ENCODE data around the gene NUP160. TPM values are rescaled to one million over a fixed set of nuclear protein-coding genes. Genes with fewer than 3 reads are reported as not detected.
"Not testable (repeated sequence)": the region's sequence is repeated elsewhere in the genome, so short reads cannot be mapped to it uniquely, and the experiment has no call there.

The NUP160 gene
- total RNA-seq, 1 donor from 2014 or later: 42.8 TPM

DNA sequence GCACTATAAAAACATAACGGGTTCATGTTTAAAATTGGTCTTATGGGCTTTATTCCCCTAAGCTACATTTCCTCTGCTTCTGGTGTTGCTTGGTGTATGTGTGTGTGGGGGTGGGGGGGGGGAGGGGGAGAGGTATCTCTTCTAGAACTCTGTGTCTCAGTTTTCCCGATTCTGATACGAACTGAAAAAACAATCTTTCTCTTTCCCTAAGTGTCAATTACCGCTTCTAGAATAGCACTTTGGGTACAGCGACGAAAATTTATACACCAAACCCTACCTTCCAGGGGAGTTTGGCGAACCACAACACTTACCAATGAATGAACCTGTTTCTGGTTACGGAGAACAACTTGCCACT lies 636 bp downstream of the NUP160 start:
- Histone ChIP-seq H3K27ac (ENCODE audit: low read depth, low read length) (peak overlapping the region; percentile 87), H3K9ac (ENCODE audit: low read depth in 1 of 3, low read length in 3 of 3) (peak overlapping the region; percentile 92 to 96 (median 96)), H3K36me3 (ENCODE audit: control insufficient read depth in 3 of 3, insufficient read depth in 3 of 3, low read length in 3 of 3) (peaks cover 2 to 19% (median 19%) of the 10 kb centered on the region in 3 donors), H3K9me3 (ENCODE audit: control insufficient read depth in 3 of 3, low read length in 3 of 3) (no peaks in the 10 kb centered on the region), H3K4me1 (ENCODE audit: control insufficient read depth in 3 of 3, insufficient read depth in 3 of 3, low read length in 3 of 3) (peaks cover 33 to 42% (median 33%) of the 10 kb centered on the region in 3 donors), H3K4me3 (ENCODE audit: low read length in 3 of 3) (peak overlapping the region; percentile 99 to 100 (median 100)), H3K27me3 (ENCODE audit: control insufficient read depth in 3 of 3, insufficient read depth in 3 of 3, low read length in 3 of 3) (no peaks in the 10 kb centered on the region)

DNA sequence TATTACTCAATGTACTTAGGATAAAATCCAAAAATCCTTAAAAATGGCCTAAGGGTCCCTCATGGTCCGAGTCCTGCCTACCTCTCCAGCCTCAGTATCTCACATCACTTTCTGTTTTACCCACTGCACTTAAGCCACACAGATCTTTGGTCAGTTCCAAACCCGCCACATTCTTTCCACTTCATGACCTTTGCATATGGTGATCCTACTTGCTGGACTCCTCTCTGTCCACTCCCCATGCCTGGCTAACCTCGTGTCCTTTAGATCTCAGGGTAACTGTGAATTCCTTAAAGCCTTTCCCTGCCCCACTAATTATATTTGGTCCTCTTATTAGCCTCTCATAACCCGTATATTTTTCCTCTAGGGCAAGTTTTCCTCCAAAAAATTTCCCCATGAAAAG lies 1.2 kb downstream of the NUP160 start:
- H3K27ac ChIP-seq (ENCODE audit: low read depth, low read length): no peak overlapping the region
- peak overlapping the region in 1 of 3 donors; percentile 96 for H3K9ac ChIP-seq (ENCODE audit: low read depth in 1 of 3, low read length in 3 of 3)
- H3K36me3 ChIP-seq (ENCODE audit: control insufficient read depth in 3 of 3, insufficient read depth in 3 of 3, low read length in 3 of 3): peaks cover 2 to 24% (median 24%) of the 10 kb centered on the region in 3 donors
- no peaks in the 10 kb centered on the region for H3K27me3 ChIP-seq (ENCODE audit: control insufficient read depth in 3 of 3, insufficient read depth in 3 of 3, low read length in 3 of 3)
- H3K9me3 ChIP-seq (ENCODE audit: control insufficient read depth in 3 of 3, low read length in 3 of 3): no peaks in the 10 kb centered on the region
- H3K4me1 ChIP-seq (ENCODE audit: control insufficient read depth in 3 of 3, insufficient read depth in 3 of 3, low read length in 3 of 3): peaks cover 33 to 42% (median 33%) of the 10 kb centered on the region in 3 donors
- peak overlapping the region; percentile 99 to 100 (median 100) for H3K4me3 ChIP-seq (ENCODE audit: low read length in 3 of 3)

DNA sequence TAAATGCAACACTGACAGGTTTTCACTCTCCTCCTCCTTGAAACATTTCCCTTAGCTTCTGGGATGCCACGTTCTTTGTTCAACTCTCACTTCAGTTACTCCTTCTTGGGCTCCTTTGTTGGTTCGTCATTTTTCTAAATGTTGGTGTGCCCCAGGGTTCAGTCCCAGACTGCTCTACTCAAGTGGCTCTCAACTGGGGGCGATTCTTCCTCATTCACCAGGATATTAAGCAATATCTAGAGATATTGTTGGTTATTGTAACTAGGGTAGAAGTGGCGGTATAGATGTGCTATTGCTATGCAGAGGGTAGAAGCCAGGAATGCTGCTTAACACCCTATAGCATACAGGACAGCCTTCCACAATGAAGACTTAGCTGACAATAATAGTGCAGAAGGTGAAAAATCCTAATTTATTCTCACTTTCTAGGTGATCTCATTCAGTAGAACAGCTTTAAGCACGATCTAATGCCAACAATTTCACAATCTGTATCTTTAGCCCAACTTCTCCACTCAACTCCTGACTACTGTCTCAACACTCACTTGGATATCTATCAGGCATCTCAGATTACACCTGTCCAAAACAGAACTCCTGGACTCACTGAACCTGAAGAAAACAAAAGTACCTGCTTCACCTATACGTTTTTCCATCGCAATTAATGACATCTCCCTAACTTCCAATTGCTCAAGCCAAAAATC lies 4.6 kb downstream of the NUP160 start:
- no peaks in the 10 kb centered on the region for H3K27me3 ChIP-seq (ENCODE audit: control insufficient read depth in 3 of 3, insufficient read depth in 3 of 3, low read length in 3 of 3)
- H3K27ac ChIP-seq (ENCODE audit: low read depth, low read length): peak overlapping the region; percentile 27
- H3K4me1 ChIP-seq (ENCODE audit: control insufficient read depth in 3 of 3, insufficient read depth in 3 of 3, low read length in 3 of 3): peaks cover 27 to 35% (median 28%) of the 10 kb centered on the region in 3 donors
- no peak overlapping the region for H3K9ac ChIP-seq (ENCODE audit: low read depth in 1 of 3, low read length in 3 of 3)
- H3K36me3 ChIP-seq (ENCODE audit: control insufficient read depth in 3 of 3, insufficient read depth in 3 of 3, low read length in 3 of 3): peaks cover 12 to 44% (median 40%) of the 10 kb centered on the region in 3 donors
- H3K4me3 ChIP-seq (ENCODE audit: low read length in 3 of 3): no peak overlapping the region
- H3K9me3 ChIP-seq (ENCODE audit: control insufficient read depth in 3 of 3, low read length in 3 of 3): no peaks in the 10 kb centered on the region

DNA sequence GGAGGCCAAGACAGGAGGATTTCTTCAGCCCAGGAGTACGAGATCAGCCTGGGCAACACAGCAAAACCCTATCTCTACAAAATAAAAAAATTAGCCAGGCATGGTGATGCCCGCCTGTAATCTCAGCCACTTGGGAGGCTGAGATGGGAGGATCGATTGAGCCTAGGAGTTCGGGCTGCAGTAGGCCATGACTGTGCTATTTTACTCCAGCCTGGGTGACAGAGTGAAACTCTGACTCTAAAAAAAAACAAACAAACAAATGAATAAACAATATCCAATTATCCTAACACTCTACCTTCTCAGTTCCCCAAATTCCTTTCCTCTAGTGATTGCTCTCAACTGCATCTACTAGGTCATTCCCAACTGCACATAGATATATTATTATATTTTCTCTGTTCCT lies 5.4 kb downstream of the NUP160 start:
- H3K36me3 ChIP-seq (ENCODE audit: control insufficient read depth in 3 of 3, insufficient read depth in 3 of 3, low read length in 3 of 3): peaks cover 15 to 50% (median 45%) of the 10 kb centered on the region in 3 donors
- H3K4me1 ChIP-seq (ENCODE audit: control insufficient read depth in 3 of 3, insufficient read depth in 3 of 3, low read length in 3 of 3): peaks cover 27 to 32% (median 27%) of the 10 kb centered on the region in 3 donors
- no peak overlapping the region for H3K27ac ChIP-seq (ENCODE audit: low read depth, low read length)

DNA sequence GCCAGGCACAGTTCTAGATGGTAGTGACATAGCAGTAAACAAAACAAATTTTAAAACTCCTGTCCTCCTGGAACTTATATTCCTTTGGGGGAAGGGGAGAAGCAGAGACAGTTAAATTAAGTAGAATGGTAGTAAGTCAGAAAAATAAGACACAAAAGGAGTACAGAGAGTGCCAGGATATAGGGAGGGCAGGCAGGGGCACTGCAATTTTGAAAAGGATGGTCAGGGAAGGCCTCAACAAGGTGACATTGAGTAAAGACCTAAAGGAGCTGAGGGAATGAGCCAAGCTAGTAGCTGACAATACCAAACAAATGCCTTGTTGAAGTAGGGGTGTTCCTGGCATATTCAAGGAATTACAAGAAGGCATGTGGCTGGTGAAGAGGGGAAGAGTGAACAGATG lies 10.2 kb downstream of the NUP160 start:
- H3K4me1 ChIP-seq (ENCODE audit: control insufficient read depth in 3 of 3, insufficient read depth in 3 of 3, low read length in 3 of 3): peaks cover 0 to 2% (median under 1%) of the 10 kb centered on the region in 3 donors
- no peak overlapping the region for H3K4me3 ChIP-seq (ENCODE audit: low read length in 3 of 3)
- H3K36me3 ChIP-seq (ENCODE audit: control insufficient read depth in 3 of 3, insufficient read depth in 3 of 3, low read length in 3 of 3): peaks cover 42 to 79% (median 74%) of the 10 kb centered on the region in 3 donors
- no peaks in the 10 kb centered on the region for H3K9me3 ChIP-seq (ENCODE audit: control insufficient read depth in 3 of 3, low read length in 3 of 3)
- H3K27me3 ChIP-seq (ENCODE audit: control insufficient read depth in 3 of 3, insufficient read depth in 3 of 3, low read length in 3 of 3): no peaks in the 10 kb centered on the region
- no peak overlapping the region for H3K9ac ChIP-seq (ENCODE audit: low read depth in 1 of 3, low read length in 3 of 3)
- H3K27ac ChIP-seq (ENCODE audit: low read depth, low read length): no peak overlapping the region

More for the DNA sequence above, 5.4 kb downstream of the NUP160 start:
- Histone ChIP-seq H3K9ac (ENCODE audit: low read depth in 1 of 3, low read length in 3 of 3) (no peak overlapping the region), H3K27me3 (ENCODE audit: control insufficient read depth in 3 of 3, insufficient read depth in 3 of 3, low read length in 3 of 3) (no peaks in the 10 kb centered on the region), H3K9me3 (ENCODE audit: control insufficient read depth in 3 of 3, low read length in 3 of 3) (no peaks in the 10 kb centered on the region), H3K4me3 (ENCODE audit: low read length in 3 of 3) (no peak overlapping the region)

DNA sequence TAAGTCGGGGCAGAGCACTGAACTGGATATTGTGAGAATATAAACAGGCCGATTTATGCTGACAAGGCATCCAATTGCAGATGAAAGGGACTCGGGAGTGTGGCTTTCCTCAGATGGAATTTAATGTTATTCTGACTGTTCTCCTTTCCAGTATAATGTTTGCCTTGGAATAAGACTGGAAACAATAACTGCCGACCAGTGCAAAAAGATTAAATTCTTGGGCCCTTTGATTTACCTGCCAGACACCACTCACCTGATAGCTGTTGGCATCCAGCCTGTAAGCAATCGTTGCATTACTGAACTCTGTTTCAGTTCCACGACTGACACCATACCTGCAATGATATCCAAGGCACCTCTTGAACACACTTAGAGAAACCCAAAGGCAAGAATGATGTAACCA lies 10.9 kb downstream of the NUP160 start:
- Histone ChIP-seq H3K36me3 (ENCODE audit: control insufficient read depth in 3 of 3, insufficient read depth in 3 of 3, low read length in 3 of 3) (peaks cover 46 to 79% (median 77%) of the 10 kb centered on the region in 3 donors), H3K9me3 (ENCODE audit: control insufficient read depth in 3 of 3, low read length in 3 of 3) (no peaks in the 10 kb centered on the region), H3K4me3 (ENCODE audit: low read length in 3 of 3) (no peak overlapping the region), H3K4me1 (ENCODE audit: control insufficient read depth in 3 of 3, insufficient read depth in 3 of 3, low read length in 3 of 3) (no peaks in the 10 kb centered on the region), H3K27me3 (ENCODE audit: control insufficient read depth in 3 of 3, insufficient read depth in 3 of 3, low read length in 3 of 3) (no peaks in the 10 kb centered on the region), H3K9ac (ENCODE audit: low read depth in 1 of 3, low read length in 3 of 3) (no peak overlapping the region), H3K27ac (ENCODE audit: low read depth, low read length) (no peak overlapping the region)

DNA sequence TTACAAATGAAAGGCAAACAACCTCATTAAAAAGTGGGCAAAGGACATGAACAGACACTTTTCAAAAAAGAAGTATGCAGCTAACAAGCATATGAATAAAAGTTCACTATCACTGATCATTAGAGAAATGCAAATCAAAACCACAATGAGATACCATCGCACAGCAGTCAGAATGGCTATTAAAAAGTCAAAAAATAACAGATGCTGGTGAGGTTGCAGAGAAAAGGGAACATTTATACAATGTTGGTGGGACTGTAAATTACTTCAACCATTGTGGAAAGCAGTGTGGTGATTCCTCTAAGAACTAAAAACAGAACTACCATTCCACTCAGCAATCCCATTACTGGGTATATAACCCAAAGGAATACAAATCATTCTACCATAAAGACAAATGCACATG lies 18.1 kb downstream of the NUP160 start:
- H3K27me3 ChIP-seq (ENCODE audit: control insufficient read depth in 3 of 3, insufficient read depth in 3 of 3, low read length in 3 of 3); H3K9me3 ChIP-seq (ENCODE audit: control insufficient read depth in 3 of 3, low read length in 3 of 3); H3K27ac ChIP-seq (ENCODE audit: low read depth, low read length); H3K9ac ChIP-seq (ENCODE audit: low read depth in 1 of 3, low read length in 3 of 3); H3K4me3 ChIP-seq (ENCODE audit: low read length in 3 of 3); H3K4me1 ChIP-seq (ENCODE audit: control insufficient read depth in 3 of 3, insufficient read depth in 3 of 3, low read length in 3 of 3): not testable (repeated sequence)
- H3K36me3 ChIP-seq (ENCODE audit: control insufficient read depth in 3 of 3, insufficient read depth in 3 of 3, low read length in 3 of 3): peaks cover 23 to 43% (median 34%) of the 10 kb centered on the region in 3 donors

DNA sequence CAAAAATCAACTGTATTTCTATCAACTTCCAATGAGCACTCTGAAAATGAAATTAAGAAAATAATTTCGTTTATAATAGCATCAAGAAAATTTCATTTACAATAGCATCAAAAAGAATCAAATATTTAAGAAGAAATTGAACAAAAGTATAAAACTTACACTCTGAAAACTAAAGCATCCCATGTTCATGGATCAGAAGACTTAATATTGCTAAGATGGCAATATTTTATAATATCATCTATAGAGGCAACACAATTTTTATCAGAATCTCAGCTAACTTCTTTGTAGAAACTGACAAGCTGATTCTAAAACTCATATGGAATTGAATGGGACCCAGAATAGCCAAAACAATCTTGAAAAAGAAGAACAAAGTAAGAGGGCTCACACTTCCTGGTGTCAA lies 19.9 kb downstream of the NUP160 start:
- Histone ChIP-seq H3K4me1 (ENCODE audit: control insufficient read depth in 3 of 3, insufficient read depth in 3 of 3, low read length in 3 of 3) (no peaks in the 10 kb centered on the region), H3K9me3 (ENCODE audit: control insufficient read depth in 3 of 3, low read length in 3 of 3) (no peaks in the 10 kb centered on the region), H3K9ac (ENCODE audit: low read depth in 1 of 3, low read length in 3 of 3) (no peak overlapping the region), H3K4me3 (ENCODE audit: low read length in 3 of 3) (no peak overlapping the region), H3K36me3 (ENCODE audit: control insufficient read depth in 3 of 3, insufficient read depth in 3 of 3, low read length in 3 of 3) (peaks cover 9 to 27% (median 16%) of the 10 kb centered on the region in 3 donors), H3K27me3 (ENCODE audit: control insufficient read depth in 3 of 3, insufficient read depth in 3 of 3, low read length in 3 of 3) (no peaks in the 10 kb centered on the region), H3K27ac (ENCODE audit: low read depth, low read length) (no peak overlapping the region)

DNA sequence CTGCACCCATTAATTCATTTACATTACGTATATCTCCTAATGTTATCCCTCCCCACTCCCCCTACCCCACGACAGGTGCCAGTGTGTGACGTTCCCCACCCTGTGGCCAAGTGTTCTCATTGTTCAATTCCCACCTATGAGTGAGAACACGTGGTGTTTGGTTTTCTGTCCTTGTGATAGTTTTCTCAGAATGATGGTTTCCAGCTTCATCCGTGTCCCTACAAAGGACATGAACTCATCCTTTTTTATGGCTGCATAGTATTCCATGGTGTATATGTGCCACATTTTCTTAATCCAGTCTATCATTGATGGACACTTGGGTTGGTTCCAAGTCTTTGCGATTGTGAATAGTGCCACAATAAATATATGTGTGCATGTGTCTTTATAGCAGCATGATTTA lies 25.5 kb downstream of the NUP160 start:
- H3K36me3 ChIP-seq (ENCODE audit: control insufficient read depth in 3 of 3, insufficient read depth in 3 of 3, low read length in 3 of 3): peaks cover 7 to 32% (median 20%) of the 10 kb centered on the region in 3 donors
- H3K4me3 ChIP-seq (ENCODE audit: low read length in 3 of 3); H3K9me3 ChIP-seq (ENCODE audit: control insufficient read depth in 3 of 3, low read length in 3 of 3); H3K9ac ChIP-seq (ENCODE audit: low read depth in 1 of 3, low read length in 3 of 3); H3K27me3 ChIP-seq (ENCODE audit: control insufficient read depth in 3 of 3, insufficient read depth in 3 of 3, low read length in 3 of 3); H3K4me1 ChIP-seq (ENCODE audit: control insufficient read depth in 3 of 3, insufficient read depth in 3 of 3, low read length in 3 of 3); H3K27ac ChIP-seq (ENCODE audit: low read depth, low read length): not testable (repeated sequence)

DNA sequence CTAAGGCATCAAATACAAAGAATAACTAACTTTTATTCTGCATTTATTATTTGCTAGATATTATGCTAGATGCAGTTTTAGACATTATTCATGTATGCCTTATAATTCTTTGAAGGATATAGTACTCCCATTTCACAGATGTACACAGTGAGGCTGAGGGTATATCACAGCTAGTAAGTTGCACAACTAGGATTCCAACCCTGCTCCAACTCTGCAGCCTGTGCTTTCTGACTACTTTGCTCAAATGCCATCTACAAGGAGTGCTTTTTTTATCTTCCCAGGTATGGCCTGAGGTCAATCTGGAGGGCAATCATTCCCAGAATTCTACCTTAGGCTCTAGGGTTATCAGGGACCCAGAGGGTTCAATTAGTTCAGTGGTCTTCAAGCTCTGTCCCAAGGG lies 28.4 kb downstream of the NUP160 start:
- no peaks in the 10 kb centered on the region for H3K27me3 ChIP-seq (ENCODE audit: control insufficient read depth in 3 of 3, insufficient read depth in 3 of 3, low read length in 3 of 3)
- peaks cover 5 to 46% (median 28%) of the 10 kb centered on the region in 3 donors for H3K36me3 ChIP-seq (ENCODE audit: control insufficient read depth in 3 of 3, insufficient read depth in 3 of 3, low read length in 3 of 3)
- H3K4me1 ChIP-seq (ENCODE audit: control insufficient read depth in 3 of 3, insufficient read depth in 3 of 3, low read length in 3 of 3): no peaks in the 10 kb centered on the region
- H3K9me3 ChIP-seq (ENCODE audit: control insufficient read depth in 3 of 3, low read length in 3 of 3): no peaks in the 10 kb centered on the region
- H3K4me3 ChIP-seq (ENCODE audit: low read length in 3 of 3): no peak overlapping the region
- H3K9ac ChIP-seq (ENCODE audit: low read depth in 1 of 3, low read length in 3 of 3): no peak overlapping the region
- no peak overlapping the region for H3K27ac ChIP-seq (ENCODE audit: low read depth, low read length)
